Loucy (cell line): Measurements from ENCODE around the gene ANO10.

Experiments used
- H2AFZ ChIP-seq: fragments of 200-600 bp; sonication (generic); 2 replicates; pipeline ENCODE4 v1.6.0; 2016; ENCODE audit warnings: antibody characterized with exemption, mild to moderate bottlenecking, low read length, moderate library complexity
- H3F3A ChIP-seq: fragments of 200-600 bp; 2 replicates; pipeline ENCODE4 v1.6.0; 2016; ENCODE audit warnings: antibody characterized with exemption, low read depth, mild to moderate bottlenecking
- H3K27me3 ChIP-seq: fragments of 200-600 bp; sonication (generic); 2 replicates; pipeline ENCODE4 v1.6.1; 2014; ENCODE audit warnings: low read length, mild to moderate bottlenecking; ENCODE audit not compliant: insufficient read depth, poor library complexity, severe bottlenecking
- H3K36me3 ChIP-seq: fragments of 200-600 bp; sonication (generic); 2 replicates; pipeline ENCODE4 v1.6.1; 2016; ENCODE audit warnings: low read length; ENCODE audit not compliant: insufficient read depth
- H3K4me1 ChIP-seq: fragments of 200-600 bp; sonication (generic); 2 replicates; pipeline ENCODE4 v1.5.1; 2014; ENCODE audit warnings: low read length, mild to moderate bottlenecking; ENCODE audit not compliant: insufficient read depth, poor library complexity, severe bottlenecking
- H3K4me2 ChIP-seq: fragments of 200-600 bp; sonication (generic); 2 replicates; pipeline ENCODE4 v1.6.0; 2014; ENCODE audit warnings: antibody characterized with exemption, low read length, low read depth, mild to moderate bottlenecking; ENCODE audit not compliant: poor library complexity, severe bottlenecking
- H3K4me3 ChIP-seq: fragments of 200-600 bp; sonication (generic); 2 replicates; pipeline ENCODE4 v1.5.1; 2014; ENCODE audit warnings: low read length, mild to moderate bottlenecking, mixed read lengths; ENCODE audit not compliant: poor library complexity, severe bottlenecking
- H3K79me2 ChIP-seq: fragments of 200-600 bp; sonication (generic); 2 replicates; pipeline ENCODE4 v1.6.1; 2014; ENCODE audit warnings: low read length; ENCODE audit not compliant: insufficient read depth
- H3K9ac ChIP-seq: fragments of 200-600 bp; sonication (generic); 2 replicates; pipeline ENCODE4 v1.6.0; 2014; ENCODE audit warnings: mild to moderate bottlenecking, low read depth, low read length, moderate library complexity; ENCODE audit not compliant: poor library complexity, severe bottlenecking
- H3K9me2 ChIP-seq: fragments of 200-600 bp; sonication (generic); replicated peaks from 2 replicates; pipeline ENCODE4 v1.6.1; 2016; ENCODE audit warnings: low read depth, low read length, mixed read lengths
- H3K9me3 ChIP-seq: fragments of 200-600 bp; sonication (generic); 2 replicates; pipeline ENCODE4 v1.6.1; 2014; ENCODE audit warnings: mild to moderate bottlenecking, antibody characterized with exemption, low read length, low read depth; ENCODE audit not compliant: insufficient read depth
- H4K20me1 ChIP-seq: fragments of 200-600 bp; sonication (generic); 2 replicates; pipeline ENCODE4 v1.6.0; 2014; ENCODE audit warnings: antibody characterized with exemption, low read length, mild to moderate bottlenecking; ENCODE audit not compliant: insufficient read depth, poor library complexity, severe bottlenecking
- EZH2phosphoT487 ChIP-seq: fragments of 200-600 bp; IDR thresholded peaks from 2 replicates; pipeline ENCODE4 v1.6.1; 2018; ENCODE audit warnings: antibody characterized with exemption, mild to moderate bottlenecking, moderate library complexity, borderline replicate concordance
- TF ChIP-seq, protein P1 (sequence below): fragments of 200-600 bp; sonication (generic); conservative IDR thresholded peaks from 2 replicates; pipeline ENCODE4 v1.5.1; 2014; ENCODE audit warnings: mild to moderate bottlenecking, antibody characterized with exemption, low read length

Gene ANO10

DNA sequence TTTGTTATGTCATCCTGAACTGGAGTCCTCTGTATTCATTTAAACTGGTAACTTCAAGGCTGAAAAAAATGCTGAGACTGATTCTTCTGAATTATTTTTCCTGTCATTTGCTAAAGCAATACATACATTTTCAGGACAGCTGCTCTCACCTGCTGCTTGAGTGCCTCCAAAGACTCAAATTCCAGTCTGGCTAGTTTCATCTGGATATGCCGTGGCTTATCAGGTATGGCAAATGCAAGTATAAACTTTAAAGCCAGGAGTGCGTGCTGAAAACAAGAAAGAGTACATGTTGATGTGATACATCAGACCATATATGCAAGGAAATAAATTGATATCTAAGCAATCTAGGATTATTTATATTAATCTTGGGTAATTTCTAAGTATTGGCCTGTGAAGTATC, 189.3 kb downstream of the ANO10 start:
- Histone ChIP-seq H3K79me2 (no peaks in the 10 kb centered on the region), H3K4me2 (no peak overlapping the region), H3K9me2 (no peaks in the 10 kb centered on the region), H3K9me3 (no peaks in the 10 kb centered on the region), H3K4me1 (no peaks in the 10 kb centered on the region), H3K9ac (no peak overlapping the region), H3K27me3 (no peaks in the 10 kb centered on the region), H3F3A (no peaks in the 10 kb centered on the region), H3K36me3 (peaks cover 10% of the 10 kb centered on the region; the same call in 1 of the 2 replicates), H4K20me1 (no peaks in the 10 kb centered on the region), H3K4me3 (no peak overlapping the region), H2AFZ (no peak overlapping the region)
- TF ChIP-seq, protein P1, sequence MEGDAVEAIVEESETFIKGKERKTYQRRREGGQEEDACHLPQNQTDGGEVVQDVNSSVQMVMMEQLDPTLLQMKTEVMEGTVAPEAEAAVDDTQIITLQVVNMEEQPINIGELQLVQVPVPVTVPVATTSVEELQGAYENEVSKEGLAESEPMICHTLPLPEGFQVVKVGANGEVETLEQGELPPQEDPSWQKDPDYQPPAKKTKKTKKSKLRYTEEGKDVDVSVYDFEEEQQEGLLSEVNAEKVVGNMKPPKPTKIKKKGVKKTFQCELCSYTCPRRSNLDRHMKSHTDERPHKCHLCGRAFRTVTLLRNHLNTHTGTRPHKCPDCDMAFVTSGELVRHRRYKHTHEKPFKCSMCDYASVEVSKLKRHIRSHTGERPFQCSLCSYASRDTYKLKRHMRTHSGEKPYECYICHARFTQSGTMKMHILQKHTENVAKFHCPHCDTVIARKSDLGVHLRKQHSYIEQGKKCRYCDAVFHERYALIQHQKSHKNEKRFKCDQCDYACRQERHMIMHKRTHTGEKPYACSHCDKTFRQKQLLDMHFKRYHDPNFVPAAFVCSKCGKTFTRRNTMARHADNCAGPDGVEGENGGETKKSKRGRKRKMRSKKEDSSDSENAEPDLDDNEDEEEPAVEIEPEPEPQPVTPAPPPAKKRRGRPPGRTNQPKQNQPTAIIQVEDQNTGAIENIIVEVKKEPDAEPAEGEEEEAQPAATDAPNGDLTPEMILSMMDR = no peak
- no peak for TF ChIP-seq EZH2phosphoT487

DNA sequence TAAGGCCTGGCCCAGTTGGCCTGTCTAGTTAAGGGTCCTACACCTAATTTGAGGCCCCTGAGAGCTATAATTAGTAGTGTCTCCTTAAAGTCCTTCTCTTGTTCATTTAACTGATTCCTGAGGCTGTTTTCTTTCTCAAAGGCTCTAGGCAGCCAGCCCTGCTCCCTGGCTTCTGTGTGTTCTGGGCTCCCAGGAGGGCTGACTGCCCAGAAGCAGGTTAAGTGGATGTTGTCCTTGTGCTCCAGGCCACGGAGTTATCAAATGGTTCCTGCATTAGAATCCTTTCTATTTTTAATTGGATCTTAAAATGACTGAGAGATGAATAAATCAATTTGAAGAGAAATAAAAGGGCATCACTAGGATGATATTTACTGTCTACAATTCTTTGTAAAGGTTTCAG, 195.4 kb downstream of the ANO10 start:
- Histone ChIP-seq H2AFZ (no peak overlapping the region), H3F3A (no peaks in the 10 kb centered on the region), H3K4me2 (no peak overlapping the region), H3K79me2 (no peaks in the 10 kb centered on the region), H3K36me3 (peaks cover 4% of the 10 kb centered on the region; the same call in 1 of the 2 replicates), H3K27me3 (no peaks in the 10 kb centered on the region), H3K9me3 (0 out of 2 replicates have a peak, but pooled peaks cover 4% of the 10 kb centered on the region), H3K9me2 (no peaks in the 10 kb centered on the region), H3K4me3 (no peak overlapping the region), H3K9ac (no peak overlapping the region), H3K4me1 (no peaks in the 10 kb centered on the region), H4K20me1 (no peaks in the 10 kb centered on the region)
- TF ChIP-seq, protein P1 = no peak
- no peak for TF ChIP-seq EZH2phosphoT487

DNA sequence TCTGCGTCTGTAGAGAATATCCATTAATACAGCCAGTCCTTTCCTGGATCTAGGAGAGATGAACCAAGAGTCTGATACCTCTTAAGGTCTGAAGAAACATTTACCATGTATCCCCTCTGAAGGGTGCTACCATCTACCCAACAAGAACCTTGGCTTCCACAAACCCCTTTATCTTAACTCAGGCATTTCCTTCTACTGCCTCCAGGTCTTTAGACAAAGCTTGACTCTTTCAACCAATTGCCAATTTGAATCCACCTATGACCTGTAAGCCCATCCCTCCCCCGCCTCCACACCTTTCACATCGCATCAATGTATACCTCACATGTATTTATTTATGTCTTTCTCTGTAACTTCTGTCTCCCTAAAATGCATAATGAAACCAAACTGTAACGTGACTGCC, 196.0 kb downstream of the ANO10 start:
- TF ChIP-seq, protein P1 = no peak
- Histone ChIP-seq H3K9ac (no peak overlapping the region), H3K4me3 (no peak overlapping the region), H3K79me2 (no peaks in the 10 kb centered on the region), H3K4me1 (no peaks in the 10 kb centered on the region), H2AFZ (no peak overlapping the region), H3F3A (no peaks in the 10 kb centered on the region), H3K9me3 (0 out of 2 replicates have a peak, but pooled peaks cover 4% of the 10 kb centered on the region), H3K36me3 (no peaks in the 10 kb centered on the region), H3K9me2 (no peaks in the 10 kb centered on the region), H3K27me3 (no peaks in the 10 kb centered on the region), H3K4me2 (no peak overlapping the region), H4K20me1 (no peaks in the 10 kb centered on the region)
